Activated CD8-positive, alpha-beta memory T cell treated with anti-CD3 and anti-CD28 coated beads for 4 hours (primary cell): ENCODE measurements around the gene PROCR.
"Not testable (repeated sequence)": the region's sequence is repeated elsewhere in the genome, so short reads cannot be mapped to it uniquely, and the experiment has no call there.

Experiments
- DNase-seq, 2 donors: peaks; one replicate each; pipeline ENCODE4 v3.0.0-alpha.2; 2020; ENCODE audit warnings: low read depth in 2 of 2

Gene PROCR

DNA sequence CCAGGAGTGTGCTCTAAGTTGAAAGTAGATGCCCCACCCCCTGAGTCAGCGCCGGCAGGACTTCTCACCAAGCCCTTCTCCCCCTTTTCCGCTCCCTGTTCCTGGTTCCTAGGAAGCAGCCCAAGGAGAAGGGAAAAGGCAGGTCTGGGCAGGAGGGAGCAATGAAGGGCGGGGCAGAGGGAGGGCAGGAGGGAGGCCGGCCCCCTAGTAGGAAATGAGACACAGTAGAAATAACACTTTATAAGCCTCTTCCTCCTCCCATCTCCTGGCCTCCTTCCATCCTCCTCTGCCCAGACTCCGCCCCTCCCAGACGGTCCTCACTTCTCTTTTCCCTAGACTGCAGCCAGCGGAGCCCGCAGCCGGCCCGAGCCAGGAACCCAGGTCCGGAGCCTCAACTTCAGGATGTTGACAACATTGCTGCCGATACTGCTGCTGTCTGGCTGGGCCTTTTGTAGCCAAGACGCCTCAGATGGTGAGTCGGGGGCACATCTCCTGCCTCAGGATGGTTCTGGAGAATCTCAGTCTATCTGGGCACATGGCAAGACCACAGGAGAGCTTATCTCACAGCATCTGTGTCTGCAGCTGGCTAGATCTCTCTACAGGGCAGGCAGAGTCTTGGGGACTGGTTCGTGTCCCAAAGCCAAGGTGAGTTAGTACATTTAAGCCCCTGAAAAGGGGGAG, at the start of gene PROCR:
PROCR (plus strand) TSS at position 320 of the 681 bp plus-strand sequence; CDS start at position 403, 83 bp downstream.
- DNase-seq = no peak

DNA sequence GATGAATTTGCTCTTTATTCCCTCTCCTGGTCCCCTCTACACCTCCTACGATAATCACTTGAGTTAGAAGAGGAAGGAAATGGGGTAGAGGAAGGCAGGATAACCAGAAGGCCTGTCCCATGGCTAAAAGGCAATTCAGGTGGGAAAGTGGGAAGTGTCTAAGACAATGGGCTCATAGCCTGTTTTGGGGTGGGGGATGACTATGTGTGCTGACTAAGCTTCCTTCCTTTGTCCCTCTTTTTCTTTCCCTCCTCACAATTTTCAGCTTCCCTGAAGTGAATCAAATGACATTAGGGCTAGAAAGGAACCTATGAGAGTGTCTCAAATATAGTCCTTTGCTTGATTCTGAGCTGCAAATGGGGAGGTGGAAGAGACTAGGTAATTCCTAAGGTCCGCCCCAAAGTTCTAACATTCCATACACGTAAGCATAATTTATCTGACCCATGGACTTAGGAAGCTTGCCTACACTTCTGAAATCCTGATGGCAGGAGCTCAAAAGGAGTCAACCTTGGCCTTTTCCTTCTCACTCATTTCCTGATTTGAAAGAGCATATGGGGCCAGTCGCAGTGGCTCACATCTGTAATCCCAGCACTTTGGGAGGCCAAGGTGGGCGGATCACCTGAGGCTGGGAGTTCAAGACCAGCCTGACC, 49.0 kb upstream of the PROCR start:
- DNase-seq = no peak

DNA sequence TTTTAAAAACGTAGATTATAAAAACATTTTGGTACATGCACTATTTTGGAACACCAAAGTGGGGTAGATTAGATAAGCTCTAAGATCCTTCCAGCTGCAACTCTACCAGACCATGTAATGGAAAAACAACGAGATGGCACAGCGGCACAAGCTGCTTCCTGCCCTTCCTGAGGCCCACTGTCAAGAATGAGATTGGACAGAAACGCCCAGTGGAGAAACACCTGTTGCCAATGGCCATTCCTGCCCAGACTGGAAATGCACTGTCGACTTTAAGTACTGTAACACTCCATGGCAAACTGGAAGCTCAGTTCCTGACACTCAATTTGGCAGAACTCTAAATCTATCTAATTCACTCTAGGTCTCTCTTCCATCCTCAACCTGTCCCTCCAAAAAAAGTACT, 46.1 kb upstream of the PROCR start:
- no peak for DNase-seq

DNA sequence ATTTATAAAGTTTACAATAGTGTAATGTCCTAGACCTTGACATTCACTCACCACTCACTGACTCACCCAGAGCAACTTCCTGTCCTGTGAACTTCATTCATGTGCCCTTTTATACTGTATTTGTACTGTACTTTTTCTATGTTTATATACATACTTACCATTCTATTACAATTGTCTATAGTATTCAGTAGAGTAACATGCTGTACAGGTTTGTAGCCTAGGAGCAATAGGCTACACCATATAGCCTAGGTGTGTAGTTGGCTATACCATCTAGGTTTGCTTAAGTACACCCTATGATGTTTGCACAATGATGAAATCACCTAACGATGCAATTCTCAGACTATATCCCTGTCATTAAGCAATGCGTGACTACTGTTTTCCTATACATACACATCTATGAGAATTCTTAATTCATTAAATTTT, 42.2 kb upstream of the PROCR start:
- no peak for DNase-seq

DNA sequence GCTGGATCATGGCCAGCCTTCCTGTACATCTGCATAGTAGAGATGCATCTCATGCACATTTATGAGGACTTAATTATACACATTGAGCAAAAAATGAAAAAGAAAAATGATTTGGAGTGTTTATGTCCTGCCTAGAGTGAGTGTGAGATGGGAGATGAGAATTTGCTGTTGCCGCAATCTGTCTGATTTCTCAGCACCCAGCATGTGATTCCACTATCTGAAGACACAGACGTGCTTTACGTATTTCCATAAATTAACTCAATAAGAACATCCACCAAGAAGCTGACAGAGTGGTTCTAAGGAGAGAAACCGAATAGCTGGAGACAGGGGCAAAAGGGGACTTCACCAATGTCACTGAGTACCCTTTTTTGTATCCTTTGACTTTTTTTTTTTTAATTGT, 39.9 kb upstream of the PROCR start:
- no peak for DNase-seq

- DNase-seq = no peak
Observed at GRCh38 chr20:35133031-35133430, 38.8 kb upstream of the PROCR start.

- no peak for DNase-seq
Observed at GRCh38 chr20:35133735-35134134, 38.1 kb upstream of the PROCR start.

GRCh38 chr20:35134472-35134871, 37.4 kb upstream of the PROCR start:
- DNase-seq = no peak

GRCh38 chr20:35134880-35135279, 37.0 kb upstream of the PROCR start:
- DNase-seq = no peak

GRCh38 chr20:35135867-35136586, 35.8 kb upstream of the PROCR start:
- DNase-seq = no peak

DNA sequence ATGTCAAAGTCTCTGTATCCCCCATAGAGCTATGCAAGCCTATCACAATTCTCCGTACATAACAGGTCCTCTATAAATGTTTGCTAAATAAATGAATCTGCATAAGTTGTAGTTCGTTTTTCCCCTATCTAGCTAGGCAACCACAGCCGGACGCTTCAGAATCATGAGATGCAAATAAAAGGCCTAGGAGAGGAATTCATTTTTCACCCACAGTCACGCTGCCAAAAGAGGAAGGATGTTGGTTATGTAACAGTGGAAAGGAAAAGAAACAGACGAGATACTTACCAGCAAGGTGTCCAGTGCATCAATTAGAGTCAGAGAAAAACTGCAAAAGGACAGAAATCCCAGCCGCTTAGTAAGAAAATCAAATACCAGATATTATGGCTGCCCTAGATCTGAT, 27.2 kb upstream of the PROCR start:
- DNase-seq = no peak

DNA sequence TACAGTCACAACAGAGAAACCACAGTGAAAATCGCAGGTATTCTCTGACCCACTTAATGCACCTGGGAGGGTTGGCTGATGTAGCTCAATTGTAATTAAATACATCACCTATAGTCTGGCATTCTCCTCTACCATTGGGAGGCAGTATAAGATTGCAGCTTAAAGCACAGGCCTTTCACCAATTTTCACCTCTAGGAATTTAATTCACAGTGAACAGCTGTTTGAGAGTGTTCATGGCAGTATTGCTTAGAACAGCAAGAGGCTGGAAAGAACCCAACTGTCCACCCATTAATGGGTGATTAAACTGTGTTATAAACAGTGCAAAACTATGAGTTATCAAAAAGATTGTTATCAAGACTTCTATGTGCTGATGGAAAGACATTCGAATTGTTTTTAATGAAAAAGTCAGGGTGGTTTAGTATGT, 26.7 kb upstream of the PROCR start:
- DNase-seq = no peak

GRCh38 chr20:35146299-35146919, 25.5 kb upstream of the PROCR start:
- no peak for DNase-seq

DNA sequence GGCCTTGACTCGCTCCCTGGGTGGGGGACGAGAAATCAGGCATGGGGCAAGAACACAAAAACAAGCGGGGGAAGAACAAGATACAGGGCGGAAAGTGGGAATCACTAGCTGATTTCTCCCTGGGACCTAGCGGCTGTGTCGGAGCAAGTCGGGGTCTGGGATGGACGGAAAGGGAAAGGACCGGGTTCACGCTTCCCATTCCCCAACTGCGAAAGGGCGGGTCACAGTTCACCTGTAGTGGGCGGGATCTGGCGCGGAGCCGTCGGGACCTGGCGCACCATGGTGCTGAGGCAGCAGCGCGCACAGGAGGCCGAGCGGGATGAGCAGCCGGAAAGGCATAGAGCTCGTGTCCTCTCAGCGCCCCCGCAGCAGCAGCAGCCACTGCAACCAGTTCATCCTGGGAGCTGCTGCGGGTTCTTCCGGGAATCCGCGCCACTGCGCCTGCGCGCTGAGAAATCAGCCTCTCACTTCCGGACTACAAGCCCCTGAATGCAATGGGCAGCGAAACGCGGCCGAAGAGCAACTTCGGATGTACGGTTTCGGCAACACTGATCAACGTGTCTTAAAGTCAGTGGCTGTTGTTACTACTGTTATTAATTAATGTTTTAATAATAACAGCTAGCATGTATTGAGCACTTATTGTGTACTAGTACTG, 24.8 kb upstream of the PROCR start, which contains the start of gene EDEM2:
EDEM2 (minus strand) TSS at position 417 of the 655 bp plus-strand sequence; CDS start at position 339, 78 bp downstream.
- DNase-seq = peak; percentile 84 to 85

- DNase-seq = not testable (repeated sequence)
Observed at GRCh38 chr20:35147575-35148071, 24.2 kb upstream of the PROCR start.

- no peak for DNase-seq
Observed at GRCh38 chr20:35150846-35151579, 20.9 kb upstream of the PROCR start.

GRCh38 chr20:35151736-35152135, 20.1 kb upstream of the PROCR start:
- no peak for DNase-seq

- DNase-seq = no peak
Observed at GRCh38 chr20:35155936-35156335, 15.9 kb upstream of the PROCR start.

DNA sequence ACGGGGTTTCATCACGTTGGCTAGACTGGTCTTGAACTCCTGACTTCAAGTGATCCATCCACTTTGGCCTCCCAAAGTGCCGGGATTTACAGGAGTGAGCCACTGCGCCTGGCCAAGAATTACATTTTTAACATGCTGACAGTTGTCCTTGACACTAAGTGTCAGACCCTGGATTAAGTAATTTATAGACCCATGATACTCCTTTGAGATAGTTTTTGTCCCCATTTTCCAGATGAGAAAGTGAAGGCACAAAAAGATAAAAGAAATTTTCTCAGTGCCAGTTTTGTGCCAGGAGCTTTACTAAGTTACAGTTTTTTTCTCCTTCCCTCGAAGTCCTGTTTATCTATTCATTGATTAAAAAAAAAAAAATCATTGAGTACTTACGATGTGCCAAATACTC, 14.9 kb upstream of the PROCR start:
- no peak for DNase-seq

GRCh38 chr20:35160341-35160740, 11.5 kb upstream of the PROCR start:
- DNase-seq = not testable (repeated sequence)

GRCh38 chr20:35164531-35164930, 7.3 kb upstream of the PROCR start:
- not testable (repeated sequence) for DNase-seq
